Astrocyte of the cerebellum (primary cell): ENCODE data around the gene ETNK2.

Experiments used
- DNase-seq: peaks from one replicate; pipeline ENCODE4 v3.0.0-alpha.2; 2011; ENCODE audit warnings: low read depth
- H3K4me3 ChIP-seq: 2 replicates; pipeline ENCODE4 v1.5.1; 2011; ENCODE audit warnings: mild to moderate bottlenecking, low read depth, low read length, moderate library complexity
- in situ Hi-C: cut with HindIII; loops from 2 replicates; pipeline ENCODE4 v1.10.0; 2017; ENCODE audit warnings: low sequenced_read_pairs
- TF ChIP-seq, protein P1 (sequence below): IDR thresholded peaks from 2 replicates; pipeline ENCODE4 v1.5.1; 2012; ENCODE audit warnings: low read length, low read depth, moderate library complexity, mild to moderate bottlenecking; ENCODE audit errors: missing control alignments

ETNK2 gene

DNA sequence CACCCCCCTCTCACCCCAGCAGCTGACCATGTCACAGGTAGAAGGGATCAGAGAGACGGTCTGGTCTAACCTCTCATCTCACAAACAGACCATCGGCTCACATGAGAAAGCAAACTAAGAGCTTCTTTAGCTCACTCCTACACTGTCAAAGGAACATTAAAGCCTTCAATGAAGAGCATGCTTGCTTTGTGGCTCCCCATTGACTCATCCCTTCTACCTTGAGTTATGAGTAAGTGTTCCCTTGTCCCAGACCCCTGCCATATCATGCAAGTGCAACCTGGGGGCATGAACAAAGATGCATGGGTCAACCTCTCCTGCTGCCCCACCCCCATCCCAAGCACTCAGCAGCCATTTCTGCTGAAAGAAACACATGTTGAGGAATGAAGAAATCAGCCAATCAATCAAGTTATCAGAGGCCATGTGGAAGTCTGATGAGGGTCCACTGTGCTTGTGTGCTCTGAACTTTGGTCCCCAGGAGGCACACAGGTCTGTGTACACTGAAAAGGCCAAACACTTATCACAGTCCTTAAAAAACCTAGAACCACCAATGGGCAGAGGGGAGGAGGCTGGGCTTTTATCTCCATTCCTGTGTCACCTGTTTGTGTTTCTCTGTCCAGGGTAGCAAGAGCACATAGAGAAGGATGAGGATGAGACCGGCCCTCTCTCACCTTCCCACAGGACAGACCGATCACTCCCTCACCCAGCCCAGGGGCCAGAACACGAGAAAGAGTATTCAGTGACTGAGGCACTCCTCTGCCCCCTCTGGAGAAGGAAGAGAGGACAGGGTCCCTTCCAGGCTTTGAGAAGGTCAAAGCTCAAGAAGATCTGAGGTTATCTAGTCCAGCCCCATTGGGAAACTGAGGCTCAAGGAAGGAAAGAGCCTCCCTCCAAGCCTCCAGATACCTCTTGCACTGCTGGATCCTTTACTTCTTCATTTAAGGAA is 9.5 kb downstream of the ETNK2 start:
- in situ Hi-C loops = no loop called here

DNA sequence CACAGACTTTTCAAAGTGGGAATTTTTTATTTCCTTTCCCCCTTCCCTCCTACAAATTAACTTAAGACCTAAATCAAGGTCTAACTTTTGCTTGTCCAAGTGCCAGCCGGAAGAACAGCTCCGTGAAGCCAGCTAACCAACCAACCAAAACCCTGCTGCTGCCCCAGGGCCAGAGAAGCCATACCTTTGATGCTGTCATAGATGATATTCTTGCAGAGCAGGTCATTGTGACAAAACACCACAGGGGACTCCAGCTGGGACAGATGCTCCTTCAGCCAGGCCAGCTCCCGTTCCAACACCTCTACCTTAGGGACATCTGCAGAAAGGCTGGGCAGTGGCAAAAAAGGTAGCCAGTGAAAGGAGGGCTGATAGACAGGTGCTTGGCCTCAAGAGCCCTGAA is 10.7 kb downstream of the ETNK2 start:
- TF ChIP-seq, protein P1, sequence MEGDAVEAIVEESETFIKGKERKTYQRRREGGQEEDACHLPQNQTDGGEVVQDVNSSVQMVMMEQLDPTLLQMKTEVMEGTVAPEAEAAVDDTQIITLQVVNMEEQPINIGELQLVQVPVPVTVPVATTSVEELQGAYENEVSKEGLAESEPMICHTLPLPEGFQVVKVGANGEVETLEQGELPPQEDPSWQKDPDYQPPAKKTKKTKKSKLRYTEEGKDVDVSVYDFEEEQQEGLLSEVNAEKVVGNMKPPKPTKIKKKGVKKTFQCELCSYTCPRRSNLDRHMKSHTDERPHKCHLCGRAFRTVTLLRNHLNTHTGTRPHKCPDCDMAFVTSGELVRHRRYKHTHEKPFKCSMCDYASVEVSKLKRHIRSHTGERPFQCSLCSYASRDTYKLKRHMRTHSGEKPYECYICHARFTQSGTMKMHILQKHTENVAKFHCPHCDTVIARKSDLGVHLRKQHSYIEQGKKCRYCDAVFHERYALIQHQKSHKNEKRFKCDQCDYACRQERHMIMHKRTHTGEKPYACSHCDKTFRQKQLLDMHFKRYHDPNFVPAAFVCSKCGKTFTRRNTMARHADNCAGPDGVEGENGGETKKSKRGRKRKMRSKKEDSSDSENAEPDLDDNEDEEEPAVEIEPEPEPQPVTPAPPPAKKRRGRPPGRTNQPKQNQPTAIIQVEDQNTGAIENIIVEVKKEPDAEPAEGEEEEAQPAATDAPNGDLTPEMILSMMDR = no peak
- in situ Hi-C loops = no loop called here
- H3K4me3 ChIP-seq = no peak overlapping the region
- DNase-seq = no peak

More for the DNA sequence above, 9.5 kb downstream of the ETNK2 start:
- TF ChIP-seq, protein P1 = no peak
- no peak overlapping the region for H3K4me3 ChIP-seq
- DNase-seq = no peak

DNA sequence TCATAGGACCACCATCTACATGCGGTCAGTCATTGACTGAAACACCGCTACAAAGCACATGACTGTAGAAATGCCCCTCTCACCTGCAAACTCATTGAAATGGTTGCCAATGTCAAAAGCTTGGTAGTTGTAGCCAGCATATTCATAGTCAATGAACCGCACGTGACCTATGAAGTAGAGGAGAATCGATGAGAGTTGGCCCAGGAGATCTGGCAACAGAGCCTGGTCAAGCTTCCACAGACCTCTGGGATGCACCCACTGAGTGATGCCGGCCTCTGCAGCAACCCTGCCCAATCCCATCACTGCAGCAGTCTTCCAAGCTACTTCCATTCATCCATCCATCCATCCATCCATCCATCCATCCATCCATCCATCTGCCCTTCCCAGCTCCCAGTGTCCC is 11.9 kb downstream of the ETNK2 start:
- in situ Hi-C loops = loop anchor here (5.0 kb wide), 1 partner anchor 268 kb away; no protein-coding TSS in a partner anchor
- H3K4me3 ChIP-seq = no peak overlapping the region
- TF ChIP-seq, protein P1 = no peak

DNA sequence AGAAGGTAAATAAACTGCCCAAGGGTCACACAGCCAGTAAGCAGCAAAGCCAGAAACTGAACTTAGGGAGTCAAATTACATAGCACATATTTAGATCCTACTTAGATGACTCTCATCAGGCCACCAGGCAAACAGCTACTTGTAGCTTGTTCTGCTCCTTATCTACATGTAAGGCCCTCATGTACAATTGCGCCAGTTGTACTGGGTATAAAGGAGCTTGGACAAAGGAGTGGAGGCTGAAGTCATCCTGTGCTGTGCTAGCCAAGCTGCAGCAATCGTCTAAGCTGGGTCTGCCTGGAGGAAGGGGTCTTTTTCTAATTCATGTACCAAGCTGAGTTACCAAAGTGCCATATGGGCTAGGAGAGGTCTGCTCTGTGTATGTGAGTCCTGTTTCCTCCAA is 12.8 kb downstream of the ETNK2 start:
- in situ Hi-C loops = loop anchor here (5.0 kb wide), 1 partner anchor 267 kb away; no protein-coding TSS in a partner anchor
- no peak for DNase-seq
- no peak overlapping the region for H3K4me3 ChIP-seq
- TF ChIP-seq, protein P1 = no peak

More for the DNA sequence above, 11.9 kb downstream of the ETNK2 start:
- DNase-seq = no peak

DNA sequence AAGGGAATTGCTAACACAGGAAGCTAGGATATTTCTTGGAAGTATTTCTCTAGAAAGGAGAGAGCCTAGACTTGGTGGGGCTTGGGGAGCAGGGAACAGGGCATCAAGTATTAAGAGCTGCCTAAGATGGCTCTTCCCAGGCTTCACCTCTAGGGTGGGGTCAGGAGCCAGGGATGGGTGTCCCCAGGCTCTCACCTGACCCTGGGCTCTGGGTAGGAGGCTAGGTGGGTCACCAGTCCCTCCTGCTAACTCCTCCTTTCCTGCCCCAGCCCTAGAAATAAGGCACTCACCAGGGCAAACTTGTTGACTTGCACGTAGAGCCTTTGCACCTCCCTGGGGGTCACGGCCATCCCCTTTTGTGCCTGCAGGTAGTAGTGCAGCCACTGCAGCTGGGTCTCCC is 15.0 kb downstream of the ETNK2 start:
- no peak overlapping the region for H3K4me3 ChIP-seq
- no peak for DNase-seq
- in situ Hi-C loops = loop anchor here (5.0 kb wide), 1 partner anchor 265 kb away; no protein-coding TSS in a partner anchor
- TF ChIP-seq, protein P1 = no peak

DNA sequence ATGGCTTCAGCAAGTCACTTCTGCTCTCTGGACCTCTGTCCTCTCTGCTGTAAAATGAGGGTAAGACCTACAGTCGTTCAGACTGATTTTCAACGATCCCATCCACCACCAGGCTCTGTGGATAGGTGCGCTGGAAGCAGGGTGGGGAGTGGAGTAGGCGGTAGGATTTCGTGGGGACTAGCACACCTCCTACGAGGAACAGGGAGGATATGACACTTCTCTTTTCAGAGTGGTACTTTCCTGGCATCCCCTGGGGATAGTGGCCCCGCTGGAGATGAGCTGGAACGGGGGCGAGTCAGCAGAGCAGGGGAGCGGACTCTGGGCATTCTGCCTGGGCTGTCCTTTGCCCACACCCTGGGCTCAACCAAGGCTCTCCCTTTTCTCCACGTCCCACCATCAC is 17.7 kb downstream of the ETNK2 start:
- TF ChIP-seq, protein P1 = no peak
- in situ Hi-C loops = no loop called here
- no peak overlapping the region for H3K4me3 ChIP-seq
- DNase-seq = no peak
